CD4-positive, alpha-beta T cell treated with Interleukin-4 for 4 hours (primary cell): ENCODE data around the gene INS.

ENCODE experiments used
- DNase-seq: peaks from one replicate; pipeline ENCODE4 v3.0.0-alpha.2; 2020

Gene INS

DNA sequence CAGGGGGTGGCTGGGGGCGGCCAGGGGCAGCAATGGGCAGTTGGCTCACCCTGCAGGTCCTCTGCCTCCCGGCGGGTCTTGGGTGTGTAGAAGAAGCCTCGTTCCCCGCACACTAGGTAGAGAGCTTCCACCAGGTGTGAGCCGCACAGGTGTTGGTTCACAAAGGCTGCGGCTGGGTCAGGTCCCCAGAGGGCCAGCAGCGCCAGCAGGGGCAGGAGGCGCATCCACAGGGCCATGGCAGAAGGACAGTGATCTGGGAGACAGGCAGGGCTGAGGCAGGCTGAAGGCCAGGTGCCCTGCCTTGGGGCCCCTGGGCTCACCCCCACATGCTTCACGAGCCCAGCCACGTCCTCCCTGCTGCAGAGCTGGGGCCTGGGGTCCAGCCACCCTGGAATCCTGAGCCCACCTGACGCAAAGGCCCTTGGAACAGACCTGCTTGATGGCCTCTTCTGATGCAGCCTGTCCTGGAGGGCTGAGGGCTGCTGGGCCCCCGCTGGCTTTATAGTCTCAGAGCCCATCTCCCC, at the start of gene INS:
Gene INS, minus strand, starts transcription at position 474 of the 524 bp plus-strand sequence. Its CDS starts 238 bp downstream, at position 236.
- no peak for DNase-seq

DNA sequence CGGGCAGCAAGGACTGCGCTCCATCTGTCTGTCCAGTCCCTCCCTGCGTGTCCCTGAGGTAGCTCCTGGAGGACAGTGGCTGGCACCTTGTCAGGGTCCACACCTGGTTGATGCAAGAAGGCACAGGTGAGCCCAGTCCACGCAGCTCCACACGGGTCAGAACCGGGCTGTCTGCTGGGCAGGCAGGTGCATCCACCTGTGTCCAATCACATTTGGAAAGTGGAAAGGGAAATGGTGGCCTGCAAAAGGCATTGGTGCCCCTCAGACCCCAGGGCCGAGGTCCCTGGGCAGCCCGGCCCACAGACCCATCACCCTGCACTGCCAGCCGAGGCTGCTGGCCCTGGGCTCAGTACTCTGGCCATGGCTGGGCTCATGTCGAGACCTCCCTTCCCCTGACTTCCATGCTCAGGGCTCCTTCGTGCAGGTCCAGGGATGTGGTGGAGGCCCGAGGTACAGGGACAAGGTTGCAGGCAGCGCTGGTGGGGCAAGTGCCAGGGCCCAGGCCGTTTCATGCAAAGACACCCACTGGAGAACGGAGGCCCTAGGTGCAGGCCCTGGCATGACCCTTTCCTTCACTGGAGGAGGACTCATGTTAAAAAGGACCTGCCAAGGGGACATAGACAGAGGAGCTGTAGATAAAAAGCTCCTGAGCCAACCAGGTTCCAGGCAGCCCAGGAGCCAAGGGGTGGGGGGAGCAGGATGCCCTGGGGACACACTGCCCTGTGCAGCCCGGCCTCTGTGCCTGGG, 49.5 kb upstream of the INS start:
- no peak for DNase-seq

DNA sequence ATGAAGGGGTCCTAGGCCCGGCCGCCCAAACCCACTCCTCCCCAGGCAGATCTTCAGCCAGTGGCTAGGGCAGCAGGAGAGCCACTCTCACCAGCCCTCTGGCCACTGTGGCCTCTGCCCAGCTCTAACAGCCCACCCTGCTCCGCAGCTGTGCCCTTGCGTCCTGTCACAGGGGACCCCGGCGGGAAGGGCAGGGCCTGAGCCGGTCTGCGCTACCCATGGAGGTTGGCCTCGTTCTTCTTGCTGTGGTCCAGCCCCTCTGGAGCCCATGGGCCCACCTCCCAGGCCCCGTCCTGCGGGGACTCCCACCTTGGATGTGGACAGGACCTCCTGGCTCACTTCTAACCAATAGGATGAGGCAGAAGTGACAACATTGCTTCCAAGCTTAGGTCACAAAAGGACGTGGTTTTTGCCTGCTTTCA, 48.9 kb upstream of the INS start:
- no peak for DNase-seq

DNA sequence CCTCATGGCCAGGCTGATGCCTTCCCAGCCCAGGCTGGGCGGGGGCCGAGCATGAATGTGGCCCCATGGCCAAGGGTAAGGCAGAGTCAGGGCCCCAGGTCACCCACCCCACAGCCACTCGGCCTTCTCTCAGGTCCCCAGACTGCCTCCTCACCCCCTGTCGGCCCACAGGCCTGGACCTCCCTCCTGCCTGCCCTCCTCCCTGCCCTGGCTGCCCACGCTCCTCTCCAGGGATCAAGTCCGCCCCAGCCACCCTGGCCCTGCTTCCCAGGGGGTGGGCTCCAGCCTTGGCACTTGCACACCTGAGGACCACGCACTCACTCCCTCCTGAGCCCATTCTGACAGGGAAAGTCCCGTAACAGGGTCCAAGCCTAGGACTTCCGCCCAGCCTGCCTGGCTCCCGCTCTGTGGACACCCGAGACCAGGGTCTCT, 48.4 kb upstream of the INS start:
- no peak for DNase-seq

DNA sequence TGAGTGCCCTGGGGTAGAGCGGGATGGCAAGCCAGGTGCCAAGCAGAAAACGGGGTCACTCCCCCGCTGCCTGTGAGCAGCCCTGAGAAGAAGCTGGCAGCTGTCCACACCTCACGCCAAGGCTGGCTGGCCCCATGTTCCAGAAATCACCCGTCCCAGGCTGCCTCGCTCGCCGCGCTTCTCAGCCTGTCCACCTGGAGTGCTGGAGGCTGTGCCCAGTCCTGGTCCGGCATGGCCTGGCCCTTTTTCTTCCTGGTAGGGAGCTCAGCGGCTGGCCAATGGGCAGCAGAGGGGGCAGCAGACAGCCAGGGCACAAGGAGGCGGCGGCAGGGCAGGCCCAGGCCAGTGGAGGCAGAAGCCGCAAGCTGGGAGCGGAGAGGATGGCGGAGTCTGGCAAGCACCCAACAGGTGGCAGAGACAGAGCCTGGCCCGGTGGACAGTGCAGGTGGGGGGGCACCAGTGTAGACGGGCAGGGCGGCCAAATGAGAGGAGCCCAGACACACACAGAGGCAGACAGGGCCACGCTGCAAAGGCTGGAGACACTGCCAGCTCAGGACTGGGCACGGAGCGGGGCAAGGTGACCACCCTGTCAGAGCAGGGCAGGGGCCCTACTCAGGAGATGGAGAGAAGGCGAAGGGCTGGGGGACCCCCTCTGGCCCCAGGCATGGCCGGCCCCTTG, 47.8 kb upstream of the INS start:
- no peak for DNase-seq

DNA sequence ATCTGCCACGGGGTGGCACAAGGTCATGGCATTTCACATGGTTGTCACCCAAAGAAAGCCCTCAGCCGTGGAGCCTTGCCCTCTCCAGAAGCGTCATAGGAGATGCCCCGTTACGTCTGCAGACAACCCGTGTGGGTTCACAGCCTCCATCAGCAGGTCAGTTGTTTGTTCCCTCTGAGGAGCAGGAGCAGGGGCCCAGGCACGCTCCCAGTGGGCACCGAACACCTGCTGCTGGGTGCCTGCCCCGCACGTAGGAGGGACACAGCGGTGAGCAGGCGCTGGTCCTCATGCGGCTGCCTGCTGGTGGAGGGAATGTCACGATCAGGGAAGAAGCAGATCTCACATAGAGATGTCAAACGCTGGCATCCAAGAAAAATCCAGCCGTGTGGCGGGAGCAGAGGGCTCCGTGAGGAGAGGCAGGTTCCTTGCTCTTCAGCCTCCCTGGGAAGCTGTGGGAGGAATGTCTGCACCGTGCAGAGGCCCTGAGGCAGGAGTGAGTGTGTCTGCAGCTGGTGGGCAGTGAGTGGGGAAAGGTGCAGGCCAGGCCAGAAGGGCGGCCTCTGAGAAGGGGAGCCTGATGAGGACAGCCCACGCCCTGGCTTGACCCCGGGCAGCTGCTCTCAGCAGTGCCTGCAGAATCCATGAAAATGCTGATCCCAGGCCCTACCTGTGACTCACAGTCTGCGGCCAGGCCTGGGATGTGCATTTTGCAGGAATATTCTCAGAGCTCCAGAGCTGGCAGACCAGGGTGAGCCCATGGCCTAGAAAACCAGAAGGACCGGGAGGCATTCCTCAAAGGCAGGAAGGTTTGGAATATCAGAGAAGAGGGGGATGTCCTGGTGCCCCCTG, 47.0 kb upstream of the INS start:
- DNase-seq = no peak

DNA sequence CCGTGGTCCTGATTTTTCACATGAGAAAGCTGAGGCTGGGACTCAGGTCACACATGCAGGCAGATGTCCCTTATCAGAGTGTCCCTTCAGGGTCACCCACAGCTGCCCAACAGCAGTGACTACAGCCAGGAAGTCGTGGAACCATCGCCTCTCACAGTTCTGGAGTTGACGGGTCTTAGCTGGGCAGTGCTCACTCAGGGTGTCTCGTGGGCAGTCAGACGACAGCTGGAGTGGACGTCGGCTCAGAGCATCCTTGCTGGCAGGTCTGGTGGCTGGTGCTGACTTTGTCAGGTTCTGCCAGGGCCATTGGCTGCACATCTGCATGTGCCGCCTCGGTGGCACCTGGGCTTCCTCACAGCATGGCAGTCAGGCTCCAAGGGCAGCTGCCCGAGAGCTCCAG, 46.2 kb upstream of the INS start:
- no peak for DNase-seq

DNA sequence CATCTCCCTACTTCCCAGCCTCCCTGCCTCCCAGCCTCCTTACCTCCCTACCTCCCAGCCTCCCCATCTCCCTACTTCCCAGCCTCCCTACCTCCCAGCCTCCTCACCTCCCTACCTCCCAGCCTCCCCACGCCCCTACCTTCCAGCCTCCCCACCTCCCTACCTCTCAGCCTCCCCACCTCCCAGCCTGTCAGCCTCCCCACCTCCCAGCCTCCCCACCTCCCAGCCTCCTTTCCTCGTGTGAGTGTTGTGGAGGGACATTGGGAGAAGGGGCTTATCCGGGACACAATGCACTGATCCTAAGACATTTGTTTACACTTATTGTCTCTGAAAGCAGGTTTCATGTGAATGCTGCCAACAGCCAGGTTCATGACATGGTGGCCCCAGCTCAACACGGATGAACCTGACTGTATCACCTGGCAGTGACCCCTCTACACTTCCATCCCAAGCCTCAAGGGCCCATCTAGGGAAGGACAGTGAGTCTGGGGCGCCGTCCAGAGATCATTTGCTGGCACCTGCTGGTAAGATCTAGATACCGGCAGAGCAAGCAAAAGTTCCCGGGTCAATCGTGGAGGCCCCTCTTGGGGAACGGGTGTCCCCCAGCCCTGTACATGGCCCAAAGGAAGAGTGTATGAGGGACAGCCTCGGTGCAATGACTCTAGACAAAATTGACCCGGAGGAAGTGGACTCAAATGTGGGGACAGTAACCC, 45.1 kb upstream of the INS start:
- DNase-seq = no peak

DNA sequence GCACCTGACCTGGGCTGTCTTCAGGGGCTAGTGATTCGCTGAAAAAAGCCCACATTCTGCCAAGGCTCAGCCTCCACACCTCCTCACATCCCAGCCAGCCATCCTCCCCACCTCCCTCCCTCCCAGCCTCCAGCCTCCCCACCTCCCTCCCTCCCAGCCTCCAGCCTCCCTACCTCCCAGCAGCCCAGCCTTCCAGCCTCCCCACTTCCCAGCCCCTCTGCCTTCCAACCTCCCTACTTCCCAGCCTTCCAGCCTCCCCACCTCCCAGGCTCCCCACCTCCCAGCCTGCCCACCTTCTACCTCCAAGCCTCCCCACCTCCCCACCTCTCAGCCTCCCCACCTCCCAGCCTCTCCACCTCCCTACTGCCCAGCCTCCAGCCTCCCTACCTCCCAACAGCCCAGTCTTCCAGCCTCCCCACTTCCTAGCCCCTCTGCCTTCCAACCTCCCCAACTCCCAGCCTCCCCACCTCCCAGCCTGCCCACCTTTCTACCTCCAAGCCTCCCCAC, 44.3 kb upstream of the INS start:
- DNase-seq = no peak

DNA sequence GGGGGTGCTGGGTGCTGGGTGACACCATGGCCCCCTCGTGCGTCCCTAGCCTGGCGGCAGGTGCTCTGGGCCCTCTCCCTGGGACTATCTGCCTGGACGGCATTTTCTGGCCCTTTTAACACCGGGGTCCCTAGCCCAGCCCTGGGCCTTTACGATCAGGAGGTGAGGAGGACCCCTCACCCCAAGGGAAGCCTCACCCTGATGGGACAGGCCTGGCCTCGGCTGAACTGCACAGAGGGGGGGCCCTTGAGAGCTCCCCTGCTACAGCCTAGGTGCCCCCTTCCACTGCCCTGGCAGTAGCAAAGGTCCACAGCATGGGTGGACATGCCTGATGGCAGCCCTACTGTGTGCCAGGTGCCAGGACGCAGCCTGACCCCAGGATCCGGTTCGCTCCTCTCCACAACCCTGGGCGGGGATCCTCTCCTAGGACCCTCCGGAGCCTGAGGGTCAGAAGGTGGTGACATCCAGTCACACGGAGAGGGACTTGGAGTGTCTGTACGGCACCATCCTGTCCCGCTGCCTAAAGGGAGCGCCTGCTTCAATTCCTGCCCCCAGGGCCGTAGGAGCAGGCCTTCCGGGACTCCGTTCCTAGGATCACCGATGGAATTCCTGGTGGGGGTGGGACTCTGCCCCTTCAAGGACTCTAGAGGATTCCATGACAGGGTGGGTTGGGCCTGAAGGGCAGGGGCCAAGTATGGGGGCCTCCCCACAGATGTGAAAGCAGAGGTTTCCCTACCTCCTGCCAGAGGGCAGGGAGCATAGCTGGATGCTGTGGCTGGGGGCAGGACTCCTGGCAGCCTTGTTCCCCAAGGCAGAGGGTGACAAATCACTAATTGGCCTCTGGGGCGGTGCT, 43.6 kb upstream of the INS start:
- DNase-seq = no peak

DNA sequence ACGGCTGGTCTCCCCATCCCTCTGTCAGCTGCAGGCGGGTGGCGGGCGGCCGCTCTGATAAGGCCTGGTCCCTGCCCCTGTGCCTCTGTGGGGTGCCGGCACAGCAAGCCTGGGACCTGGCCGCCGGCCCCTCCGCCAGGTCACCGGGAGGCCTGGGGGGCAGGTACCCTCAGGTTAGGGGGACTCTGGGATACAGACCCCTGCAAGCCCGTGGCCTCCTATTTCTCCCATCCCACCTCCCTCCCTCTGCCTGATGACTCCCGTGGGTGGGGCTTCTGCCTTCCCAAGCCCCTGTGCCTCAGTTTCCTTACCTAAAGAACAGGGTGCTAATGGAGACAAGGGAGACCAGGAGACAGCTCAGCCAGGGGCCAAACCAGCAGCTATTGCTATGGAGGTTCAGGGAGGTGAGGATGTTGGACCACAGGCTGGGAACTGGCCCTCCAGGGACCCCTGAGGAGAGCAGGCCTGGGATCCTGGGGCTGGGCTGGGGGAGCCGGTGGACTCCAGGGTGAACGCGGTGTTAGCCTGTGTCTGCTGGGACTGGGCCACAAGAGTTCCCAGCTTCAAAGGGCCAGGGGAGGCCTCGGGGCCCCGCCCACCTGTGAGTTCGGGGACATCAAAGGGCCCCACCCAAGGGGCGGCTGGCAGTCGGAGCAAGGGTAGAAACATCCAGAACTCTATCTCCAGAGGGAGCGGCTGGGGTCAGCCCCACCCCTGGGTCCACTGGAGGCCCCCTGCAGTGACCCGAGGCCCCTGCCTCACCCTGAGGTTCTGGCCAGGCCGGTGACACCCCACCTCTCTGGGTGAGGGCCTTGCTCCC, 42.6 kb upstream of the INS start:
- no peak for DNase-seq

DNA sequence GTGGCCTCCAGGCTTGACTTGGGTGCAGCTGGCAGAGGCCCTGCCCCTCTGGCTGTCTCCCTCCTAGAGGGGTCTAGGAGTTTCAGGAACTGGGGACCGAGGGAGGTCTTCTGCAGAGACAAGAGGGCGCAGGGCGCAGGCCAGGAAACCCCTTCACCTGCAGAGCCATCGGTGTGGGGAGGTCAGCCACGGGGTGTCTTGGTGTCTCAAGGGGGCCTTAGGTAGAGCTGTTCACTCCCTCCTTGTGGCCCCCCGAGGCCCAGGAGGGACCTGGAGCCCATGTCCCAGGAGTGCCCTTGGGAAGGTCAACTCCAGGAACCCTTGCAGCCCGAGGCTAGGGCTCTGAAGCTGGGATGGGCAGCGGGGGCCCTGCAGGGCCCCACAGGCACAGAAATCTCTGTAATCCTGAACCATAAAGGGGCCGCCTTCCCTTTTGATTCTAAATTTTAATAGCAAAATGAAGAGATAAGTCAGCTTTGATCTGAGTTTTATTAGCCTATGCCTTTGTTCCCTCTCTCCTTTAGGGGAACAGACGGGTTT, 42.0 kb upstream of the INS start:
- no peak for DNase-seq

DNA sequence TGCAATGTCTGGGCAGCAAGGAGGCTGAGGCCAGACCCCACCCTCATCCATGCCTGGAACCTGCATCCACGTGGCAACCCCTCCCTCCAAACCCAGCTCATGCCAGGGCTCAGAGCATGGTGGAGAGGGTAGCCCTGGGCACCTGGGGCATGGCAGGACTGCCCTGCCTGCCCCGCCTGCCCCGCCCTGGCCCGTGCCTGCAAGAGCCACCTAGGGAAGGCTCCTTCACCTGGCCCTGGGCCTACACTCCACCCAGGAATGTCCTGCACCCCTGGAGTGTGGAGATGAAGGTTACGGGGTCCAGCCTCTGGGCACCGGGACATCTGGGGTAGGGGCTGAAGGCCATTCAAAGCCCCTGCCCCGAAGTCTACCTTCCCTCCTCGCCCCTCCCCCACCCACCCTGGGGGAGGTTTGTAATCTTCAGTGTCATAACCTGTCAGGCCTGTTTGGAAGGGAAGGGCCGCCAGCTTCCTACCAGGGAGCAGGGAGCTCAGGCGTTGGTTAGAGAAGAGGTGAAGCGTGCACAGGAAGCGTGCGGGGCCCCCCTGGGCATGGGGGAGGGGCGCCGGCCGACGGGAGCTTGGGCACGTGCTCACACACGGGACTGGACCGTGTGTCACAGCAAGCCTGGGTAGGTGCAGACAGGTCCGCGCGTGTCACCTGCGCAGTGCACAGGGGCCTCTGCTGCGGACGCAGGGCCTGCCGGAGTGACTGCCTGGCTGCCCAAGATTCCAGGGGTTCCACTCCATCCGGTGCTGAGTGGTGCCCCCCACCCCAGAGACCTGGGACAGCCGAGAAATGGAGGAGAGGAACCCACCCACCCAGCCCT, 41.3 kb upstream of the INS start:
- DNase-seq = no peak

DNA sequence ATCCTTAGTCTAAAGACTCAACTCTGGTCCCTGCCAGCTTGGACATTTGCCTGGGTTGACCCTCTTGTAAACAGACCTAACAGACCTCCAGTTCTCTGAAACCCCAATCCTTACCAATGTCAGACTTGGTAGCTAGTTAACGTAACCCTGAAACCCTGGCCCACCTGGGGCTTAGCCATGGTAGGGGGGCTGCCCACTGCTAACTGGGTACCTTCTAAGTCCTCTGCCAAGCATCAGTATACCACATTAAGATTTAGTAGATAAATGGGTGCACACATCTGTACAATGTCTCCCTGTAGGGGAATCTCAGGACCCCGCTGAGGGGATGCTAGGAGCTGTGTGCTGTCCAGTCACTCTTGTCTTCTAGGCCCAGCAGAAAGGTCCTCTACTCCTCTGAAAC, 40.5 kb upstream of the INS start:
- DNase-seq = no peak

DNA sequence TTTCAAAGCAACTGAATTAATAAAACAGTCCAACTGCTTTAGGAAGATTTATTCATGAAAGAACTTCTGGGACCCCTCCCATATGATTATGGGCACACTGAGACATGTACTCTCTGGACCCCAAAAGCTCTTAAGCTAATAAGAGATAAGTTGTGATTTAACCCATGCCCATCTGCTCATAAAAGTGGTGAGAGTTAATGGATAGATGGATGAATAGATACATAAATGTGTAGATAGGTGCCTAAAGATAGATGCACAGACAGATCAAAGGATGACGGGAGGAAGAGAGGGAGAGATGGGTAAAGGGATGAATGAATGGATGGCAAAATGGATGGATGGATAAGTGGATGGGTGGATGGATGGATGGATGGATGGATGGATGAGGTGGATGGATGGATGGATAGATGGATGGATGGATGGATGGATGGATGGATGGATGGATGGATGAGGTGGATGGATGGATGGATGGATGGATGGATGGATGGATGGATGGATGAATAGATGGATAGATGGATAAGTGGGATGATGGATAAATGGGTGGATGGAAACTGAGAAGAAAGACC, 40.0 kb upstream of the INS start:
- DNase-seq = no peak

DNA sequence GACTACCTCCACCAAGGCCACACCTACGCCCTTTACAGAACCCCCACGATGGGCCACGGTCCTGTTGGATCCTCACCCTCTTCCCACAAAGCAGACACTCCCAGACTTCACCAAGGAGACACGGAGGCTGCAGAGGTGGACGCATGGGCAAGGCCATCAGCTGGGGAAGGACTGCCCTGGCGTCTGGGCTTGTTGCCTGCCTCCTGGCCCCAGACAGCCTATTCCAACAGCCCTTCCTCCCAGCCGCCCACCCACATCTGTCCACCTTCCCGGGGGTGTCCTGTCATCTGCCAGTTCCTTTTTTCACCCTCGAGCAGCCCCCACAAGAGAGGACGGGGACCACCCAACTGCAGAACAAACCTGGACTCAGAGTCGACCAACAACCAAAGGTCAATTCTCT, 39.5 kb upstream of the INS start:
- DNase-seq = no peak

DNA sequence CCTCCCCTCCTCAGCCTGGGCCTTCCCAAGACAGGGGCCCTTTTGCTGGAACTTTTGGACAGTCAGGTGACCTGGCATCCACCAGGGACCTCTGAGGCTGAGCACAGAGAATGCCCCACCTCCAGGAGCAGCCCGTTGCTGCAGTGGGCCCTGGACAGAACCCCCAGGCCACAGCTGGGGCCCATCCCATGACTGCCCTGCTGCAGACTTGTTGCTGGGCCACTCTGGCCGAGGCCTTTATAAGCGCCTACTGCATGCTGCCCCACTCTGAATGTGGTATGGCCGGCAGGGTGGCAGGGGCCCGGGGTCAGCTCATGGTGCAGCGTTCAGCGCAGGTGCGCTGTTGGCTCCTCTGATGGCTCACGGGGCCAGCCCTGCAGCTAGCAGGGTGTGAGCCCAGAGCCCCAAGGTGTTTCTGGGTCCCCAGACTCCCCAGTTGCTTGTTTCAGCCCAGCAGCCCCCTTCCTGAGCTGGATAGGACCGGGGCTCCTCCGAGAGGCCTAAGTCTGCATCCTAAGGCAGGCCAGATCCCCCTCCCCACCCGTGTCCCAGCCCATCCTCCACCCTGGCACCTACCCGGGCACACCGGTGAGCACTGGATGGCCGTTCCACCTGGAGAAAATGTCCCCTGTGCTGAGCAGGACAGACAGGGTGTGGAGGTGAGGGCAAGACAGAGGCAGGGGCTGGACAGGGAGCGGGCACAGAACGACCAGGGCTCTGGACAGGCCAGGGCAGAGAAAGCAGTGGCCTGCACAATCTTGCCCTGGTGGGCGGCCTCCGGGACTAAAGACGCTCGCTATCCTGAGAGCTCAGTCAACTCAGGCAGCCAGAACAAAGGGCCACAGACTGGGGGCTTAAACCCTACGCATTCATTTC, 38.7 kb upstream of the INS start:
- DNase-seq = no peak
